Kidney (tissue), 14 donors: ENCODE measurements around the gene CPN2. TPM values are rescaled to one million over a fixed set of nuclear protein-coding genes. Genes with fewer than 3 reads are reported as not detected.

Experiments used
- DNase-seq, 5 donors: peaks; one replicate each; pipeline ENCODE4 v3.0.0-alpha.2; 2013 to 2020
- FAIRE-seq: peaks from 2 replicates; lab custom pipeline; 2012; peaks lifted over from hg19 to GRCh38; lab: Jason Lieb, UNC
- H3K27ac ChIP-seq, 2 donors: one replicate each; pipeline ENCODE4 v1.7.0; 2013; ENCODE audit warnings: low read depth in 2 of 2, low read length in 2 of 2, inconsistent platforms in 1 of 2
- H3K27me3 ChIP-seq: one replicate; pipeline ENCODE4 v1.7.1; 2013; ENCODE audit warnings: low read length, inconsistent platforms; ENCODE audit not compliant: control insufficient read depth, insufficient read depth
- H3K36me3 ChIP-seq, 3 donors: one replicate each; pipeline versions ENCODE4 v1.7.0 to v1.7.1; 2013; ENCODE audit warnings: low read length in 3 of 3, control low read depth in 1 of 3, inconsistent platforms in 1 of 3; ENCODE audit not compliant: insufficient read depth in 3 of 3, control insufficient read depth in 2 of 3
- H3K4me1 ChIP-seq, 3 donors: one replicate each; pipeline versions ENCODE4 v1.7.0 to v1.7.1; 2013; ENCODE audit warnings: low read length in 3 of 3, inconsistent platforms in 1 of 3, low read depth in 1 of 3; ENCODE audit not compliant: control insufficient read depth in 2 of 3, insufficient read depth in 2 of 3
- H3K4me3 ChIP-seq, 3 donors: one replicate each; pipeline versions ENCODE4 v1.7.0 to v1.8.1; 2013; ENCODE audit warnings: low read length in 3 of 3, control low read depth in 1 of 3, inconsistent platforms in 1 of 3
- H3K9ac ChIP-seq, 3 donors: one replicate each; pipeline versions ENCODE4 v1.7.0 to v1.7.1; 2013; ENCODE audit warnings: low read length in 3 of 3, control low read depth in 1 of 3, inconsistent platforms in 1 of 3
- H3K9me3 ChIP-seq, 3 donors: one replicate each; pipeline versions ENCODE4 v1.7.0 to v1.7.1; 2013; ENCODE audit warnings: low read length in 3 of 3, control low read depth in 1 of 3, inconsistent platforms in 1 of 3; ENCODE audit not compliant: control insufficient read depth in 2 of 3, insufficient read depth in 1 of 3
- CTCF ChIP-seq: IDR thresholded peaks from 3 replicates; pipeline ENCODE4 v1.5.1; 2012; ENCODE audit warnings: mild to moderate bottlenecking, moderate library complexity, borderline replicate concordance; ENCODE audit not compliant: insufficient read depth; ENCODE audit errors: extremely low read depth
- intact Hi-C: fragments of 100-400 bp; cut with DNase I; formaldehyde crosslinking; loops from one replicate; pipeline ENCODE4 v1.11.1; 2022
- polyA plus RNA-seq: library from polyadenylated mRNA; stranded (reverse); fragments of 350-450 nt; fragmentation: Illumina TruSeq; extraction: RNeasy Lipid Tissue Mini Kit (QIAGEN cat#74804); gene quantifications from one replicate; pipeline ENCODE4 v1.2.3, GENCODE V29; 2014; ENCODE audit warnings: low read depth, low replicate concordance; ENCODE audit not compliant: insufficient read depth
- total RNA-seq: library from RNA; stranded (reverse); fragmentation: NEBNext Ultra II Directional; extraction: Animal tissue kit (Norgen Biotek cat#: 25700); gene quantifications from one replicate; pipeline ENCODE4 v1.2.1, GENCODE V29; 2021
- donor health status: control.
- donor health status: control.
- donor health status: control.
- donor health status: control.
- donor health status: control.
- donor health status: DM: yes; HTN: yes; CAD: no.
- donor health status: Normal renal cell carcinoma (clear cell type).

CPN2 gene
- total and polyA plus RNA-seq, 2 donors from 2014 or later: 0.72 to 15.8 TPM

- TF ChIP-seq CTCF: no peak
- peak in 1 of 5 donors; percentile 19 for DNase-seq
- intact Hi-C loops: no loop called here
- Histone ChIP-seq H3K36me3 (no peaks in the 10 kb centered on the region), H3K27ac (no peak overlapping the region), H3K9ac (no peak overlapping the region), H3K4me3 (no peak overlapping the region), H3K9me3 (no peaks in the 10 kb centered on the region), H3K4me1 (no peaks in the 10 kb centered on the region), H3K27me3 (no peaks in the 10 kb centered on the region)
- FAIRE-seq: no peak
Measured at GRCh38 chr3:194383276-194383940, 32.3 kb upstream of the CPN2 start.

GRCh38 chr3:194382892-194383223, 31.7 kb upstream of the CPN2 start:
- TF ChIP-seq CTCF: no peak
- Histone ChIP-seq H3K9me3 (no peaks in the 10 kb centered on the region), H3K9ac (no peak overlapping the region), H3K27ac (no peak overlapping the region), H3K4me1 (no peaks in the 10 kb centered on the region), H3K4me3 (no peak overlapping the region), H3K27me3 (no peaks in the 10 kb centered on the region), H3K36me3 (no peaks in the 10 kb centered on the region)
- intact Hi-C loops: no loop called here
- FAIRE-seq (no peak), DNase-seq (peak in 1 of 5 donors; percentile 20)

GRCh38 chr3:194382196-194382891, 31.2 kb upstream of the CPN2 start:
- no peak for TF ChIP-seq CTCF
- FAIRE-seq: no peak
- H3K4me1 ChIP-seq: no peaks in the 10 kb centered on the region
- intact Hi-C loops: no loop called here
- H3K27ac ChIP-seq: no peak overlapping the region
- no peaks in the 10 kb centered on the region for H3K27me3 ChIP-seq
- H3K36me3 ChIP-seq: no peaks in the 10 kb centered on the region
- peak in 1 of 5 donors; percentile 34 for DNase-seq
- no peaks in the 10 kb centered on the region for H3K9me3 ChIP-seq
- H3K4me3 ChIP-seq: no peak overlapping the region
- H3K9ac ChIP-seq: no peak overlapping the region
